ENCODE results near the gene DOCK7. TPM values are rescaled to one million over a fixed set of nuclear protein-coding genes. Genes with fewer than 3 reads are reported as not detected.

The DOCK7 gene
- total RNA-seq, 2 experiments from 2014 or later = 6.0 to 7.9 TPM

DNA sequence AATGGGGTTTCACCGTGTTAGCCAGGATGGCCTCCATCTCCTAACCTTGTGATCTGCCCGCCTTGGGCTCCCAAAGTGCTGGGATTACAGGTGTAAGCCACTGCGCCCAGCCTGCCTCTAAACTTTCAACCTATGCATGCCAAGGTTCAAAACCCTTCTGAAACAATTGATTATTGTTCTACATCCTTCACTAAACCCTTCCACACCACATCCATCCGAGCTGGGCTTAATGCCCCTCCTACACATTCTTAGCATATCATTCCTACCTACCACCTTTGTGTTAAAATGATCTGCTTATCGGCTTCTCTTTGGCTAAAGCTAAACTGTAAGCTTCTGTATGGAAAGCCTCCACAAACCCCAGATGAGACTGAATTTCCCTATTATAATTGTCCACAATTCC lies 40.8 kb upstream of the DOCK7 start:
- no peak overlapping the region for H3K4me3 Mint-ChIP-seq

DNA sequence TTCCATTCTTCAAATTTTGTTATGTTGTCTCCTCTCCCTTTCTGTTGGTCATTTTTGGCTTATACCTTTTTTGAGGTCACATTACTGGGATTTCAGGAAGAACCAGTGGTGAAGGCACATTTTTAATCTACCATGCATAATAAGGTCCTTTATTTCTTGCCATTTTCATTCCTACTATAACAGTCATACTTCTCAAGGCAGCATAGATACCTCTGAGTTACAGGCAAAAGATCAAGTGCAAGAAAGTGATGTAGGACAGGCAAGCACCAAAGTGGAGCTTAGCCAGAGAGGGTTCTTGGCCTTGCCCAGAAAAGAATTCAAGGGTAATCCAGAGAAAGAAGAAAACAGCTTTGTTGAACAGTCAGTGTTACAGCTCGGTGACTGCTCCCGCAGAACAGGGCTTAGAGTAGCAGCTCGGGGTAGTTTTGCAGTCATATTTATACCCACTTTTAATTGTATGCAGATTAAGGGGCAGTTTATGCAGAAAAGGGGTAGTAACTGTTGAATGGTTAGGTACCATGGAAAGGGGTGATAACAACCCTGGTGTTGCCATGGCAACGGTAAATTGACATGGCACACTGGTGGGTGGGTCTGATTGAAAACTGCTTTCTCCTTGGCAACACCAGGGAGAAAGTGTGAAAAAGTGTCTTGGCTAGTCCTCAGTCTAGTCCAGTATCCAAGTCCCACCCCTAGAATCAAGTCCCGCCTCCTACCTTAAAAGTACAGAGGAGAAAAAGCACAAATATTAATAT lies 39.6 kb upstream of the DOCK7 start:
- POLR2A ChIA-PET = no interaction called here
- H3K4me1 Mint-ChIP-seq (ENCODE audit: low read depth) = peaks cover 3% of the 10 kb centered on the region
- H3K9me3 Mint-ChIP-seq = no peaks in the 10 kb centered on the region
- no peaks in the 10 kb centered on the region for H3K36me3 ChIP-seq (ENCODE audit: insufficient read depth, low read length)
- no peaks in the 10 kb centered on the region for H3K36me3 Mint-ChIP-seq (ENCODE audit: low read depth)
- ATAC-seq (ENCODE audit: poor library complexity) (no peak), DNase-seq (no peak)
- H3K27ac Mint-ChIP-seq = no peak overlapping the region
- intact Hi-C loops (cut with DNase I, micrococcal nuclease) = no loop called here
- no peak overlapping the region for H3K4me3 ChIP-seq (ENCODE audit: low read length)
- H3K4me1 ChIP-seq (ENCODE audit: insufficient read depth, low read length) = no peaks in the 10 kb centered on the region
- no peak overlapping the region for H3K4me3 Mint-ChIP-seq
- H3K9me3 ChIP-seq (ENCODE audit: control insufficient read depth in 1 of 2, insufficient read depth in 1 of 2, low read length in 2 of 2) = no peaks in the 10 kb centered on the region
- no peaks in the 10 kb centered on the region for H3K27me3 ChIP-seq (ENCODE audit: control insufficient read depth in 1 of 2, insufficient read depth in 2 of 2, low read length in 2 of 2)
- peaks cover 11% of the 10 kb centered on the region for H3K27me3 Mint-ChIP-seq
- H3K27ac ChIP-seq (ENCODE audit: low read depth in 1 of 2, low read length in 2 of 2) = no peak overlapping the region
- CTCF ChIA-PET = no interaction called here
- TF ChIP-seq, protein P1, sequence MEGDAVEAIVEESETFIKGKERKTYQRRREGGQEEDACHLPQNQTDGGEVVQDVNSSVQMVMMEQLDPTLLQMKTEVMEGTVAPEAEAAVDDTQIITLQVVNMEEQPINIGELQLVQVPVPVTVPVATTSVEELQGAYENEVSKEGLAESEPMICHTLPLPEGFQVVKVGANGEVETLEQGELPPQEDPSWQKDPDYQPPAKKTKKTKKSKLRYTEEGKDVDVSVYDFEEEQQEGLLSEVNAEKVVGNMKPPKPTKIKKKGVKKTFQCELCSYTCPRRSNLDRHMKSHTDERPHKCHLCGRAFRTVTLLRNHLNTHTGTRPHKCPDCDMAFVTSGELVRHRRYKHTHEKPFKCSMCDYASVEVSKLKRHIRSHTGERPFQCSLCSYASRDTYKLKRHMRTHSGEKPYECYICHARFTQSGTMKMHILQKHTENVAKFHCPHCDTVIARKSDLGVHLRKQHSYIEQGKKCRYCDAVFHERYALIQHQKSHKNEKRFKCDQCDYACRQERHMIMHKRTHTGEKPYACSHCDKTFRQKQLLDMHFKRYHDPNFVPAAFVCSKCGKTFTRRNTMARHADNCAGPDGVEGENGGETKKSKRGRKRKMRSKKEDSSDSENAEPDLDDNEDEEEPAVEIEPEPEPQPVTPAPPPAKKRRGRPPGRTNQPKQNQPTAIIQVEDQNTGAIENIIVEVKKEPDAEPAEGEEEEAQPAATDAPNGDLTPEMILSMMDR (IDR thresholded peaks at IDR 0.05) = no peak

More for the DNA sequence above, 40.8 kb upstream of the DOCK7 start:
- TF ChIP-seq, protein P1 (IDR thresholded peaks at IDR 0.05) = no peak
- H3K27me3 Mint-ChIP-seq = peaks cover 11% of the 10 kb centered on the region
- no peaks in the 10 kb centered on the region for H3K36me3 Mint-ChIP-seq (ENCODE audit: low read depth)
- ATAC-seq (ENCODE audit: poor library complexity) (no peak), DNase-seq (no peak)
- Histone ChIP-seq H3K27me3 (ENCODE audit: control insufficient read depth in 1 of 2, insufficient read depth in 2 of 2, low read length in 2 of 2) (no peaks in the 10 kb centered on the region), H3K27ac (ENCODE audit: low read depth in 1 of 2, low read length in 2 of 2) (no peak overlapping the region), H3K4me1 (ENCODE audit: insufficient read depth, low read length) (no peaks in the 10 kb centered on the region), H3K9me3 (ENCODE audit: control insufficient read depth in 1 of 2, insufficient read depth in 1 of 2, low read length in 2 of 2) (no peaks in the 10 kb centered on the region), H3K36me3 (ENCODE audit: insufficient read depth, low read length) (no peaks in the 10 kb centered on the region), H3K4me3 (ENCODE audit: low read length) (no peak overlapping the region)
- peaks cover 3% of the 10 kb centered on the region for H3K4me1 Mint-ChIP-seq (ENCODE audit: low read depth)
- H3K27ac Mint-ChIP-seq = no peak overlapping the region
- POLR2A ChIA-PET = no interaction called here
- intact Hi-C loops (cut with DNase I, micrococcal nuclease) = no loop called here
- H3K9me3 Mint-ChIP-seq = no peaks in the 10 kb centered on the region
- CTCF ChIA-PET = interaction anchor here (0.7 kb wide), 1 partner anchor 578 kb away, joined by 3 read pairs; no protein-coding TSS in a partner anchor

DNA sequence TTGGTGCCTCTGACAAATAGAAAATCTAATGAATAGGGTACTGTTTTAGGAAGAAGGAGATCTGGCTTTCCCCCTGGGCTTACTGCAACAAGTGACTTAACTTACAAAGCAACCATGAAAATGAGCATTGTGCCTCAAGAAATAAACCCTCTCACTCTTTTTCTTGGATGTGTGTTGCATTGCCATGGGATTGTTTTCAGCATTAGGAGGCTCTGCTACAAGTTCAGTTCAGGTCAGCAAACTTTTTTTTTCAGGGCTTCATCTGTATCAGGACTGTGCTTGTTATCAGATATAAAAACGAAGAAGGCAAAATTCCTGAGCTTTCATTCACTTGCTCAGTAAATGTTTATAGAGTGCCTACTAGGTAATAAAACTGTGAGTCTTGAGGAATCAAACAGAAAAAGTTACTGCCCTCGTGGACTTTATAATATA lies 37.8 kb upstream of the DOCK7 start:
- no peak for ATAC-seq (ENCODE audit: poor library complexity)
- Histone ChIP-seq H3K27me3 (ENCODE audit: control insufficient read depth in 1 of 2, insufficient read depth in 2 of 2, low read length in 2 of 2) (no peaks in the 10 kb centered on the region), H3K36me3 (ENCODE audit: insufficient read depth, low read length) (no peaks in the 10 kb centered on the region), H3K4me3 (ENCODE audit: low read length) (no peak overlapping the region), H3K27ac (ENCODE audit: low read depth in 1 of 2, low read length in 2 of 2) (no peak overlapping the region), H3K4me1 (ENCODE audit: insufficient read depth, low read length) (no peaks in the 10 kb centered on the region), H3K9me3 (ENCODE audit: control insufficient read depth in 1 of 2, insufficient read depth in 1 of 2, low read length in 2 of 2) (no peaks in the 10 kb centered on the region)
- H3K27me3 Mint-ChIP-seq = peaks cover 11% of the 10 kb centered on the region
- ChIA-PET POLR2A (no interaction called here), CTCF (interaction anchor here (0.6 kb wide), 1 partner anchor 1492 kb away, joined by 3 read pairs; no protein-coding TSS in a partner anchor)
- intact Hi-C loops (cut with DNase I, micrococcal nuclease) = no loop called here
- H3K27ac Mint-ChIP-seq = no peak overlapping the region
- peaks cover 3% of the 10 kb centered on the region for H3K4me1 Mint-ChIP-seq (ENCODE audit: low read depth)
- H3K36me3 Mint-ChIP-seq (ENCODE audit: low read depth) = no peaks in the 10 kb centered on the region
- DNase-seq = no peak
- H3K4me3 Mint-ChIP-seq = no peak overlapping the region
- TF ChIP-seq, protein P1 (IDR thresholded peaks at IDR 0.05) = no peak
- H3K9me3 Mint-ChIP-seq = no peaks in the 10 kb centered on the region
